Subcutaneous adipose tissue (tissue), 4 donors: ENCODE measurements around the gene ANKRD10. TPM values are rescaled to one million over a fixed set of nuclear protein-coding genes. Genes with fewer than 3 reads are reported as not detected.

ENCODE experiments used
- total RNA-seq, 4 donors: library from RNA; depleted of rRNA; stranded (reverse); fragments of >200 nt; gene quantifications; one replicate each; pipeline ENCODE4 v1.1.0, GENCODE V29; 2016
- TF ChIP-seq, protein P1 (sequence below): fragments of 450-650 bp; IDR thresholded peaks from one replicate; pipeline ENCODE4 v1.5.1; 2016; ENCODE audit warnings: low read depth, mild to moderate bottlenecking, control low read depth, antibody characterized with exemption, moderate library complexity

ANKRD10 gene
- total RNA-seq, 4 donors from 2014 or later = 118 to 170 (median 135) TPM

GRCh38 chr13:110945928-110946570, 31.2 kb upstream of the ANKRD10 start:
- TF ChIP-seq, protein P1, sequence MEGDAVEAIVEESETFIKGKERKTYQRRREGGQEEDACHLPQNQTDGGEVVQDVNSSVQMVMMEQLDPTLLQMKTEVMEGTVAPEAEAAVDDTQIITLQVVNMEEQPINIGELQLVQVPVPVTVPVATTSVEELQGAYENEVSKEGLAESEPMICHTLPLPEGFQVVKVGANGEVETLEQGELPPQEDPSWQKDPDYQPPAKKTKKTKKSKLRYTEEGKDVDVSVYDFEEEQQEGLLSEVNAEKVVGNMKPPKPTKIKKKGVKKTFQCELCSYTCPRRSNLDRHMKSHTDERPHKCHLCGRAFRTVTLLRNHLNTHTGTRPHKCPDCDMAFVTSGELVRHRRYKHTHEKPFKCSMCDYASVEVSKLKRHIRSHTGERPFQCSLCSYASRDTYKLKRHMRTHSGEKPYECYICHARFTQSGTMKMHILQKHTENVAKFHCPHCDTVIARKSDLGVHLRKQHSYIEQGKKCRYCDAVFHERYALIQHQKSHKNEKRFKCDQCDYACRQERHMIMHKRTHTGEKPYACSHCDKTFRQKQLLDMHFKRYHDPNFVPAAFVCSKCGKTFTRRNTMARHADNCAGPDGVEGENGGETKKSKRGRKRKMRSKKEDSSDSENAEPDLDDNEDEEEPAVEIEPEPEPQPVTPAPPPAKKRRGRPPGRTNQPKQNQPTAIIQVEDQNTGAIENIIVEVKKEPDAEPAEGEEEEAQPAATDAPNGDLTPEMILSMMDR = no peak

GRCh38 chr13:110944968-110945927, 30.4 kb upstream of the ANKRD10 start:
- TF ChIP-seq, protein P1 = no peak

GRCh38 chr13:110944121-110944967, 29.5 kb upstream of the ANKRD10 start:
- TF ChIP-seq, protein P1 = no peak

DNA sequence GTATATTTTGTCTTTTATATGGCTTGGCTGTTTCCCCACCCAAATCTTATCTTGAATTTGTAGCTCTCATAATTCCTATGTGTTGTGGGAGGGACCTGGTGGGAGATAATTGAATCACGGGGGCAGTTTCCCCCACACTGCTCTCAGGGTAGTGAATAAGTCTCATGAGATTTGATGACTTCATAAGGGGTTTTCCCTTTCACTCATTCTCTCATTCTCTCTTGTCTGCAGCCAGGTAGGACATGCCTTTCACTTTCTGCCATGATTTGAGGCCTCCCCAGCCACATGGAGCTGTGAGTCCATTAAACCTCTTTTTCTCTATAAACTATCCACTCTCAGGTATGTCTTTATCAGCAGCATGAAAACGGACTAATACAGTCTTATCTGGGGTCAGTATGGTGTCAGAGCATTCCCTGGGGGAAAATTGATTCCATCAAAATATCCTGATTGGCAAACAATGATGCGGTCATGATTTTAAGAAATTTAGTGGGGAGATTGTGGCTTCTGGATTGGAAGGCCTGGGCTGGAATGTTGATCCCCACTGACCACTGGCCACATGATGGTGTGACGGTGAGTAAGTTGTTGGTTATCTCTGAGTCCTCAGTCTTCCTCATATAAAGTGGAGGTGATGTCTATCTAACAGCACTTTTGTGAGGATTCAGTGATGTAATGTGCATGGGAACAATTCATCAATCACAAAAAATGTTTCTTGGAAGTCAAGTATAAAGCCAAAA, 27.5 kb upstream of the ANKRD10 start:
- TF ChIP-seq, protein P1 = no peak

- TF ChIP-seq, protein P1 = no peak
Observed at GRCh38 chr13:110938662-110939421, 24.0 kb upstream of the ANKRD10 start.
